ENCODE results near the gene ABHD14A. TPM values are rescaled to one million over a fixed set of nuclear protein-coding genes. Genes with fewer than 3 reads are reported as not detected.

The ABHD14A gene
- total RNA-seq, 1 donor from 2014 or later: 0.79 TPM

GRCh38 chr3:51962854-51963530 is 11.9 kb upstream of the ABHD14A start:
- no peak for TF ChIP-seq CTCF (IDR thresholded peaks at IDR 0.05; ENCODE audit: insufficient read depth, low read length, severe bottlenecking)
- DNase-seq (ENCODE audit: low read depth): no peak
- FAIRE-seq: no peak
- H3K4me3 ChIP-seq (ENCODE audit: low read depth, low read length): no peak overlapping the region
- H3K27me3 ChIP-seq (ENCODE audit: control insufficient read depth, insufficient read depth, low read length): no peaks in the 10 kb centered on the region
- peaks cover 1% of the 10 kb centered on the region for H3K36me3 ChIP-seq (ENCODE audit: control insufficient read depth, insufficient read depth, low read length)

GRCh38 chr3:51963951-51964451 is 10.9 kb upstream of the ABHD14A start:
- Histone ChIP-seq H3K27me3 (ENCODE audit: control insufficient read depth, insufficient read depth, low read length) (no peaks in the 10 kb centered on the region), H3K4me3 (ENCODE audit: low read depth, low read length) (no peak overlapping the region), H3K36me3 (ENCODE audit: control insufficient read depth, insufficient read depth, low read length) (peaks cover 1% of the 10 kb centered on the region)
- TF ChIP-seq CTCF (IDR thresholded peaks at IDR 0.05; ENCODE audit: insufficient read depth, low read length, severe bottlenecking): no peak
- no peak for DNase-seq (ENCODE audit: low read depth)
- no peak for FAIRE-seq

GRCh38 chr3:51964521-51964920 is 10.3 kb upstream of the ABHD14A start:
- no peaks in the 10 kb centered on the region for H3K27me3 ChIP-seq (ENCODE audit: control insufficient read depth, insufficient read depth, low read length)
- no peak for FAIRE-seq
- no peak for DNase-seq (ENCODE audit: low read depth)
- no peak for TF ChIP-seq CTCF (IDR thresholded peaks at IDR 0.05; ENCODE audit: insufficient read depth, low read length, severe bottlenecking)
- no peaks in the 10 kb centered on the region for H3K36me3 ChIP-seq (ENCODE audit: control insufficient read depth, insufficient read depth, low read length)
- H3K4me3 ChIP-seq (ENCODE audit: low read depth, low read length): no peak overlapping the region

GRCh38 chr3:51966016-51966415 is 8.8 kb upstream of the ABHD14A start:
- no peak for TF ChIP-seq CTCF (IDR thresholded peaks at IDR 0.05; ENCODE audit: insufficient read depth, low read length, severe bottlenecking)
- Histone ChIP-seq H3K36me3 (ENCODE audit: control insufficient read depth, insufficient read depth, low read length) (no peaks in the 10 kb centered on the region), H3K4me3 (ENCODE audit: low read depth, low read length) (no peak overlapping the region), H3K27me3 (ENCODE audit: control insufficient read depth, insufficient read depth, low read length) (no peaks in the 10 kb centered on the region)
- FAIRE-seq (peak; percentile 7), DNase-seq (ENCODE audit: low read depth) (no peak)

GRCh38 chr3:51966486-51966885 is 8.4 kb upstream of the ABHD14A start:
- no peak for FAIRE-seq

More at GRCh38 chr3:51966486-51966885, 8.4 kb upstream of the ABHD14A start:
- TF ChIP-seq CTCF (IDR thresholded peaks at IDR 0.05; ENCODE audit: insufficient read depth, low read length, severe bottlenecking): no peak
- Histone ChIP-seq H3K36me3 (ENCODE audit: control insufficient read depth, insufficient read depth, low read length) (peaks cover 1% of the 10 kb centered on the region), H3K27me3 (ENCODE audit: control insufficient read depth, insufficient read depth, low read length) (no peaks in the 10 kb centered on the region), H3K4me3 (ENCODE audit: low read depth, low read length) (peak overlapping the region; percentile 52)
- no peak for DNase-seq (ENCODE audit: low read depth)
